ENCODE results near the gene CNBD2.
A peak's percentile ranks its signal among the peaks of the same experiment; 100 is the strongest.
"Not testable (repeated sequence)": the region's sequence is repeated elsewhere in the genome, so short reads cannot be mapped to it uniquely, and the experiment has no call there.

The CNBD2 gene

DNA sequence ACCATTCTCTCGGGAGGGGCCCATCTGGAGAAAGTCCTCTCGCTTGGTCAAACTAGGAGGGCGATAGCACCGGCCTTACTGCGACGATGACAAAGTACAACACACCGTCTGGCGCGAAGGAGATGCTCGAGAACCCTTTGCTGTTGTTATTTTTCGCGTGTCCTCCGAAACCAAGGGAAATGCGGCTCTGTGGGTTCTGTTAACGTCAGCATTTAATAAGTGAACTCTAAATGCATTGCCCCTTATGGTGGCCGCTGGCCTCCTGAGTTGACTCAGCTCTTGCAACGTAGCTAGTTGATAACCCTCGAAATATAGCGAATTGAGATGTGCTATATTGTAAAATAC is 13.5 kb upstream of the CNBD2 start:
- Mint-ChIP-seq H3K27ac (peak overlapping the region; percentile 99), H3K36me3 (peaks cover 12% of the 10 kb centered on the region), H3K9me3 (no peaks in the 10 kb centered on the region), H3K4me3 (peak overlapping the region; percentile 100), H3K27me3 (no peaks in the 10 kb centered on the region), H3K4me1 (peaks cover 14% of the 10 kb centered on the region)
- peak; percentile 20 for ATAC-seq

DNA sequence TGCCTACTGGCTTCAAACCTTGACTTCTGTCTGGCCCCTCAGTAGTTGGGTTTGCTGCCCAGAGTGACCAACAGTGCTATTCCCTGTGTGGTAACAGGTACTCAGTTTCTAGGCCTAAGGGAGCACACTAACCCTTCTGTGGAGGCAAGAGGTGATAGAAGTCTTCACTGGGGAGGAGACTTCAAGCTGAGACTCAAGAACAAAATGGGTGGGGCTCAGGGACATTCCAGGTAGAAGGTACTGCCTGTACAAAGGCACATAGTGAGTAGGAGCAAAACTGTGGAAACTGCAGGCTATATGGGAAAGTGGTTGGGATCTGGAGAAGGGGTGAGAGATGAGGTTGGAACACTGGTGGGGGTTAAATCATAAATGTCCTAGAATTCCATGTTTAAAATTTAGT is 11.8 kb upstream of the CNBD2 start:
- H3K27me3 Mint-ChIP-seq: no peaks in the 10 kb centered on the region
- no peak for ATAC-seq
- peak overlapping the region; percentile 21 for H3K27ac Mint-ChIP-seq
- no peak overlapping the region for H3K4me3 Mint-ChIP-seq
- H3K4me1 Mint-ChIP-seq: peaks cover 13% of the 10 kb centered on the region
- H3K36me3 Mint-ChIP-seq: peaks cover 12% of the 10 kb centered on the region
- H3K9me3 Mint-ChIP-seq: no peaks in the 10 kb centered on the region

- H3K4me1 Mint-ChIP-seq, H3K4me3 Mint-ChIP-seq, ATAC-seq, H3K27me3 Mint-ChIP-seq, H3K27ac Mint-ChIP-seq, H3K9me3 Mint-ChIP-seq: not testable (repeated sequence)
- peaks cover 12% of the 10 kb centered on the region for H3K36me3 Mint-ChIP-seq
Measured at GRCh38 chr20:35959291-35959690, 9.1 kb upstream of the CNBD2 start.

GRCh38 chr20:35963878-35964277 is 4.5 kb upstream of the CNBD2 start:
- no peak for ATAC-seq
- H3K36me3 Mint-ChIP-seq: peaks cover 7% of the 10 kb centered on the region
- no peaks in the 10 kb centered on the region for H3K4me1 Mint-ChIP-seq
- H3K27ac Mint-ChIP-seq: no peak overlapping the region
- H3K9me3 Mint-ChIP-seq: no peaks in the 10 kb centered on the region
- no peak overlapping the region for H3K4me3 Mint-ChIP-seq
- no peaks in the 10 kb centered on the region for H3K27me3 Mint-ChIP-seq

DNA sequence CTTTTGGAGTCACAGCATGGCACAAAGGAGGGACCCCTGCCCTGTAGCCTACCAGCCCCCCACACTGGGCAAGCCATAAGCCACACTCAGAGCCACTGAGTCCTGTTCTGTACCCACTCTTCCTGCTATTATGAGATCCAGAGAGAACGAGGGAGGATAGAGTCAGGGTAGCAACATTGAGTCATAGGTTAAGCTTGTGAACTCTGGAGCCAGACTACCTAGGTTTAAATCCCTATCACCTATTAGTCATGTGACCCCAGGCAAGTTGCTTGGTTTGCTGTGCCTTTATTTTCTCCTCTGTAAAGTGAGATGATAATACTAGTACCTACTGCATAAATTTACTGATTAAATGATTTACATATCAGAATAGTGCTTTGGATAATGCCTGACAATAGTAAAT is 540 bp downstream of the CNBD2 start:
- Mint-ChIP-seq H3K9me3 (no peaks in the 10 kb centered on the region), H3K4me1 (no peaks in the 10 kb centered on the region), H3K36me3 (no peaks in the 10 kb centered on the region), H3K4me3 (no peak overlapping the region), H3K27ac (no peak overlapping the region), H3K27me3 (no peaks in the 10 kb centered on the region)
- ATAC-seq: no peak

GRCh38 chr20:35971981-35972380 is 3.6 kb downstream of the CNBD2 start:
- Mint-ChIP-seq H3K4me1 (no peaks in the 10 kb centered on the region), H3K36me3 (no peaks in the 10 kb centered on the region), H3K9me3 (peaks cover 2% of the 10 kb centered on the region), H3K27ac (no peak overlapping the region), H3K4me3 (no peak overlapping the region), H3K27me3 (no peaks in the 10 kb centered on the region)
- no peak for ATAC-seq

DNA sequence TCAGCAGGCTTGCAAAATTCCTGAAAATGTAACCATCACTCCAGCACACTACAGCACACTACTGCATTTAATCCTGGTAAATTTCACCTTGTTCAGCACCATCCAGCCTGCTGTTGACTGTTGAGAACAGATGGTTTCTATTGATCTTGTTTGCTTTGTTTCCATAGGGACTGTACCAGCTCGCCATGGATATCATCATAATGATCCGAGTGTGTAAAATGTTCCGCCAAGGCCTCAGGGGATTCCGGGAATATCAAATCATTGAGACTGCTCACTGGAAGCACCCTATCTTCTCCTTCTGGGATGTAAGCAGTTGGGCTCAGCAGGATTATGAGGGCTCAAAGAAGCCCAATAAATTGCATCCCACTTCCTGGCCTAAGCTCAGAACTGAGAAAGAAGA is 4.1 kb downstream of the CNBD2 start:
- Mint-ChIP-seq H3K27ac (no peak overlapping the region), H3K4me3 (no peak overlapping the region), H3K9me3 (peaks cover 2% of the 10 kb centered on the region), H3K36me3 (no peaks in the 10 kb centered on the region), H3K27me3 (no peaks in the 10 kb centered on the region), H3K4me1 (no peaks in the 10 kb centered on the region)
- no peak for ATAC-seq

- Mint-ChIP-seq H3K9me3 (peaks cover 2% of the 10 kb centered on the region), H3K27me3 (no peaks in the 10 kb centered on the region), H3K4me3 (no peak overlapping the region), H3K36me3 (no peaks in the 10 kb centered on the region), H3K27ac (no peak overlapping the region), H3K4me1 (no peaks in the 10 kb centered on the region)
- no peak for ATAC-seq
Measured at GRCh38 chr20:35974256-35974655, 5.9 kb downstream of the CNBD2 start.

DNA sequence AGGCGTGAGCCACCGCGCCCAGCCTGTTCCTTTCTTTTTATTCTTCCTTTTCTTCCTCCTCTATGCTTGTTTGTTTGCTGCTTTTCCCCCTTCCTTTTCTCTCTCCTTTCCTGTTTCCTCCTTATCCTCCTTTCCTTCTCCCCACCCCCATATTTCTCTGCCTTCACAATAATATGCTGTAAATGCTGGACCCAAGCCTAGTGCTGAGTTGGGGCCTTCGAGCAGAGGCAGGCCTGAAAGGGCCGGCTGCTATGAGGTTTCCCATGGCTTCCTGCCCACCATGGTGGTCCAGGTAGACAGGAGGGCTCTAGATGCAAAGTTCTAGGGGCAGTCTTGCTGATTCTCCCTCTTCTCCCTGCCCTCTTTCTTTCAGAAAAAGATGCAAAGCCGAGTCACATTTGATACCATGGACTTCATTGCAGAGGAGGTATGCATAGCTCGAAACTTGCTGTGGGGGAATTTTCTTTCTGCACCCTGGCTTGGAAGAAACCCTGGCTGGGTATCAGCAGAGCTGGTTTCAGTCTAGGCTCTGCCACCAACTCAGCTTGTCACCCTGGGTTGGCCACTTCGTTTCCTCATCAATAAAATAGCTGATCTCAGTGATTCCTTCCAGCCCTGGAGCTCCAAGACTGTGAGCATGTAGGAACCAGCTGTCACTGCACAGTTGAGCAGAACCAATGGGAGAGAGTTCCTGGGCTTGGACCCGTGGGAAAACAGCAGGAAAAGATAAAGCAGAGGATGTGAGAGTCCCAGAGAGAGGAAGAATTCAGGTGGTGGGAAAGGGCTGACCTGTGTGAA is 7.4 kb downstream of the CNBD2 start:
- Mint-ChIP-seq H3K4me1 (no peaks in the 10 kb centered on the region), H3K9me3 (peaks cover 2% of the 10 kb centered on the region), H3K36me3 (no peaks in the 10 kb centered on the region), H3K27me3 (no peaks in the 10 kb centered on the region), H3K4me3 (no peak overlapping the region), H3K27ac (no peak overlapping the region)
- ATAC-seq: no peak

DNA sequence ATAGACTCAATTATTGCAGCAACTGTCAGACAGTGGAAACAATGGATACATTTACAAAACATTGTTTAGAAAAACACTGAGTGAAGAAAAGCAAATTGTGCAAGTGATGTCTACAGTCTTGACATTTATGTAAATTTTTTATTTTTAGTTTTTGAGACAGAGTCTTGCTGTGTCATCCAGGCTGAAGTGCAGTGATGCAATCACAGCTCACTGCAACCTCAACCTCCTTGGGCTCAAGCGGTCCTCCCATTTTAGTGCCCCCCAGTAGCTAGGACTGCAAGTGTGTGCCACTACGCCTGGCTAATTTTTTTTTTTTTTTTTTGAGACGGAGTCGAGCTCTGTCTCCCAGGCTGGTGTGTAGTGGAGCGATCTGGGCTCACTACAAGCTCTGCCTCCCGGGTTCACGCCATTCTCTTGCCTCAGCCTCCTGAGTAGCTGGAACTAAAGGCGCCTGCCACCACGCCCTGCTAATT is 9.7 kb downstream of the CNBD2 start:
- Mint-ChIP-seq H3K9me3 (peaks cover 2% of the 10 kb centered on the region), H3K36me3 (no peaks in the 10 kb centered on the region), H3K27me3 (peaks cover 15% of the 10 kb centered on the region), H3K27ac (no peak overlapping the region), H3K4me3 (no peak overlapping the region), H3K4me1 (no peaks in the 10 kb centered on the region)
- ATAC-seq: no peak

- H3K4me3 Mint-ChIP-seq: no peak overlapping the region
- ATAC-seq: no peak
- peaks cover 15% of the 10 kb centered on the region for H3K27me3 Mint-ChIP-seq
- no peaks in the 10 kb centered on the region for H3K36me3 Mint-ChIP-seq
- H3K4me1 Mint-ChIP-seq: no peaks in the 10 kb centered on the region
- H3K9me3 Mint-ChIP-seq: peaks cover 2% of the 10 kb centered on the region
- no peak overlapping the region for H3K27ac Mint-ChIP-seq
Measured at GRCh38 chr20:35979544-35979943, 11.2 kb downstream of the CNBD2 start.

DNA sequence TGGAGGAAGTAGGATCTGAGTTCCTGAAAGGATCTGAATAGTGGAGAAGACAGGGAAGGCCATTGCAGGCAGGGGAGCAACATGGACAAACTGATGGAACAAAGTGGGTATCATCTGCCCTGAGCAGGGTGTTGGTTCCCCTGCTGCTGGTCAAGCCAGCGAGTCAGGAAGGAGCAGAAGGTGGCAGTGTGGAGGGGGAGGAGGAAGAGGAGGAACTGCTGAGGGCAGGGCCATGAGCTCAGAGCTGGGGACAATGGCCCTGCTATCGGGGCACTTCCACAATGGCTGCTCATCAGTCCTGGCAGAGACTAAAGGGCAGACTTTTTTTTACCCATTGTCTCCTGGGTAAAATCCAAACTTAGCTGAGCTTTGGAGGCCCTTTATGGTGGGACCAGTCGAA is 13.6 kb downstream of the CNBD2 start:
- Mint-ChIP-seq H3K27ac (no peak overlapping the region), H3K36me3 (no peaks in the 10 kb centered on the region), H3K27me3 (peaks cover 23% of the 10 kb centered on the region), H3K4me1 (no peaks in the 10 kb centered on the region), H3K9me3 (no peaks in the 10 kb centered on the region), H3K4me3 (no peak overlapping the region)
- ATAC-seq: no peak

DNA sequence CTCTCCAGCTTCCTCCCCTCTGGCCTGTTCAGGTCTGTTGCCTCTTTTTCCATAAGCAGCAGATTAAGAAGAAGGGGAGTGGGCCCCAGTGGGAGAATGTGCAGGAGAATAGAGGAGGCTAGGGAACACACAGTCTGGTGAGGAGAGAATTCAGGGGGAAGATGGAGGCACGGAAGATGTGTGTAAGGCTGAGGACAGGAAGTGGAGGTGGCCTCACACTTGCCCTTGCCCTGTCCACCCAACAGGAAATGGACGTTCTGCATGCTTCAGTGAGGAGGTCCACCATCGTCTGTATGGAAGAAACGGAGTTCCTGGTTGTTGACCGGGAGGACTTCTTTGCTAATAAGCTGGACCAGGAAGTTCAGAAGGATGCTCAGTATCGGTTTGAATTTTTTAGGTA is 16.0 kb downstream of the CNBD2 start:
- Mint-ChIP-seq H3K4me3 (no peak overlapping the region), H3K27me3 (peaks cover 33% of the 10 kb centered on the region), H3K4me1 (no peaks in the 10 kb centered on the region), H3K27ac (no peak overlapping the region), H3K36me3 (no peaks in the 10 kb centered on the region), H3K9me3 (no peaks in the 10 kb centered on the region)
- ATAC-seq: no peak

- Mint-ChIP-seq H3K36me3 (no peaks in the 10 kb centered on the region), H3K4me1 (no peaks in the 10 kb centered on the region), H3K4me3 (no peak overlapping the region), H3K27ac (no peak overlapping the region), H3K9me3 (no peaks in the 10 kb centered on the region), H3K27me3 (peaks cover 41% of the 10 kb centered on the region)
- no peak for ATAC-seq
Measured at GRCh38 chr20:35985806-35986205, 17.4 kb downstream of the CNBD2 start.

- no peak overlapping the region for H3K27ac Mint-ChIP-seq
- no peak for ATAC-seq
- peaks cover 25% of the 10 kb centered on the region for H3K27me3 Mint-ChIP-seq
- peaks cover 6% of the 10 kb centered on the region for H3K4me1 Mint-ChIP-seq
- no peak overlapping the region for H3K4me3 Mint-ChIP-seq
- H3K36me3 Mint-ChIP-seq: no peaks in the 10 kb centered on the region
- no peaks in the 10 kb centered on the region for H3K9me3 Mint-ChIP-seq
Measured at GRCh38 chr20:35988910-35989463, 20.6 kb downstream of the CNBD2 start.

DNA sequence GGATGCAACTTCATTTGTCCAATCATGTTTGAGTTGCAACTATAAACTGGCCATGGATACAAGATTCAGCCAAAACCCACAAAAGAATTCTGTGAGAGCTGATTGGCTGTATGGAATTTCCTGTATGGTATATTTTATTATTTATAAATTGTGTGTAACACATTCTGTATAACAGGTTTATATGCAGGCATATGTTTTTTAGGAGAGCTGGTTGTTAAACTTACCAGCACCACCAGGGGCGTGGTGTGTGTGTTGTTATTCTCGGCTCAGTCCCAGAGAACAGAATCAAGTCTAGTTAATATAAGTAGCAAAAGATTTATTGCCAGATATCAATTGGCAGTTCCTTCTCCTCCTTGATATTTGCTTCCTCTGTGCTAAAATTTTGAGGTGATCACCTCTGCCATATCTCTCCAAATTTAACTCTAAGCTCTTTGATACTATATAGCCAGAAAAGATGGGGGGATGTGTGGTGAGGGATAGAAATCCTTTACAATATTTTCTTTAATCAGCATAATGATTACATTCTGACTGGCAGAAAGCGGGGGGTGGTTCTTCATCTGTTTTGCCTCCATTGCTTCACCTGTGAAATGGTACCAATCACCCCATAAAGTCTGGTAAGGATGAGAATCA is 22.9 kb downstream of the CNBD2 start:
- H3K27me3 Mint-ChIP-seq: peaks cover 25% of the 10 kb centered on the region

More for the DNA sequence above, 22.9 kb downstream of the CNBD2 start:
- Mint-ChIP-seq H3K9me3 (no peaks in the 10 kb centered on the region), H3K27ac (no peak overlapping the region), H3K36me3 (no peaks in the 10 kb centered on the region), H3K4me1 (peaks cover 15% of the 10 kb centered on the region), H3K4me3 (no peak overlapping the region)
- no peak for ATAC-seq

Data from stimulated activated memory B cell treated with anti-CD40 and anti-IgM and Interleukin-4, amounts not matched to agents 10 μg/mL and 1 μg/mL and 100 μg/mL, for 72 hours (primary cell).